H1 (cell line): ENCODE measurements around the gene TRAPPC13. TPM values are rescaled to one million over a fixed set of nuclear protein-coding genes. Genes with fewer than 3 reads are reported as not detected.

ENCODE experiments used
- CTCF ChIA-PET: fragments of 300-600 bp; sonication (Branson Sonifier 250); formaldehyde crosslinking; loops from one replicate; lab custom pipeline; 2021; ENCODE audit not compliant: partially characterized antibody; lab: Charles Lee
- POLR2A ChIA-PET: fragments of 300-600 bp; sonication (Branson Sonifier 250); formaldehyde crosslinking; loops from one replicate; lab custom pipeline; 2021; ENCODE audit warnings: inconsistent platforms; ENCODE audit not compliant: partially characterized antibody; lab: Charles Lee
- DNase-seq, 2 experiments: peaks; one replicate each; pipeline versions ENCODE4 v3.0.0 to v3.0.0-alpha.2; 2010 to 2022; ENCODE audit warnings: low spot score in 2 of 2, low read depth in 1 of 2, mixed read lengths in 1 of 2
- FAIRE-seq: peaks from 2 replicates; lab custom pipeline; 2011; peaks lifted over from hg19 to GRCh38; lab: Jason Lieb, UNC
- H2AFZ ChIP-seq: 2 replicates; pipeline ENCODE4 v1.8.1; 2012; ENCODE audit warnings: low read length, inconsistent platforms
- H2AK5ac ChIP-seq: 2 replicates; pipeline ENCODE4 v1.6.1; 2013; ENCODE audit warnings: low read depth, low read length
- H2BK120ac ChIP-seq: replicated peaks from 2 replicates; pipeline ENCODE3; 2013; ENCODE audit warnings: low read depth, low read length, inconsistent platforms
- H2BK12ac ChIP-seq: 2 replicates; pipeline ENCODE4 v1.6.1; 2013; ENCODE audit warnings: low read depth, low read length
- H2BK15ac ChIP-seq: 2 replicates; pipeline ENCODE4 v1.6.1; 2013; ENCODE audit warnings: low read length
- H2BK20ac ChIP-seq: 2 replicates; pipeline ENCODE4 v1.6.1; 2013; ENCODE audit warnings: low read length
- H2BK5ac ChIP-seq: 2 replicates; pipeline ENCODE4 v1.6.1; 2013; ENCODE audit warnings: low read depth, low read length
- H3K14ac ChIP-seq: 2 replicates; pipeline ENCODE4 v1.6.1; 2013; ENCODE audit warnings: inconsistent platforms; ENCODE audit not compliant: insufficient read length
- H3K18ac ChIP-seq: 2 replicates; pipeline ENCODE4 v1.6.1; 2013; ENCODE audit warnings: low read length; ENCODE audit errors: extremely low read depth
- H3K23ac ChIP-seq: 2 replicates; pipeline ENCODE4 v1.6.1; 2013; ENCODE audit warnings: inconsistent platforms; ENCODE audit not compliant: insufficient read length
- H3K23me2 ChIP-seq: 2 replicates; pipeline ENCODE4 v1.6.1; 2013; ENCODE audit warnings: low read depth, low read length
- H3K27ac ChIP-seq: 2 replicates; pipeline ENCODE4 v1.6.1; 2011; ENCODE audit warnings: low read depth, low read length, inconsistent platforms
- H3K27me3 ChIP-seq, 4 experiments: replicated peaks in 1 of 4; 1 replicate in 1 of 4; 2 replicates in 3 of 4; pipeline versions ENCODE4 v1.6.1 to v1.8.1; 2011 to 2013; ENCODE audit warnings: low read length in 3 of 4, mild to moderate bottlenecking in 3 of 4, inconsistent platforms in 2 of 4, mixed read lengths in 2 of 4, moderate library complexity in 1 of 4; ENCODE audit not compliant: control insufficient read depth in 3 of 4, insufficient read depth in 3 of 4; ENCODE audit errors: extremely low read depth in 1 of 4
- H3K36me3 ChIP-seq, 4 experiments: 2 replicates each; pipeline versions ENCODE4 v1.6.1 to v1.8.1; 2011 to 2013; ENCODE audit warnings: mild to moderate bottlenecking in 4 of 4, low read length in 3 of 4, moderate library complexity in 2 of 4, control low read depth in 1 of 4, inconsistent platforms in 1 of 4; ENCODE audit not compliant: insufficient read depth in 4 of 4, control insufficient read depth in 2 of 4
- H3K4ac ChIP-seq: replicated peaks from 2 replicates; pipeline ENCODE3; 2013; ENCODE audit warnings: low read length, low read depth, mixed read lengths, inconsistent platforms; ENCODE audit not compliant: insufficient read length
- H3K4me1 ChIP-seq, 4 experiments: replicated peaks in 1 of 4; 1 replicate in 1 of 4; 2 replicates in 3 of 4; pipeline versions ENCODE4 v1.6.1 to v1.8.1; 2011 to 2013; ENCODE audit warnings: low read length in 3 of 4, inconsistent platforms in 2 of 4, mixed read lengths in 1 of 4; ENCODE audit not compliant: insufficient read depth in 4 of 4, control insufficient read depth in 3 of 4
- H3K4me2 ChIP-seq, 2 experiments: 2 replicates each; pipeline versions ENCODE4 v1.6.1 to v1.8.1; 2011 to 2013; ENCODE audit warnings: low read depth in 2 of 2, low read length in 2 of 2, control low read depth in 1 of 2, inconsistent platforms in 1 of 2, mild to moderate bottlenecking in 1 of 2; ENCODE audit not compliant: insufficient read depth in 1 of 2
- H3K4me3 ChIP-seq, 4 experiments: fragments of 200-600, 300-600 bp in 1 of 4; sonication (generic), shearing (Covaris generic), sonication (Bioruptor Twin) in 1 of 4; 2 replicates each; pipeline versions ENCODE4 v1.5.1 to v1.8.1; 2011 to 2016; ENCODE audit warnings: low read length in 4 of 4, low read depth in 3 of 4, control low read depth in 2 of 4, inconsistent platforms in 2 of 4, mild to moderate bottlenecking in 2 of 4, mixed read lengths in 1 of 4, moderate library complexity in 1 of 4; ENCODE audit not compliant: insufficient read depth in 2 of 4; ENCODE audit errors: extremely low read depth in 1 of 4
- H3K56ac ChIP-seq: replicated peaks from 2 replicates; pipeline ENCODE3; 2013; ENCODE audit warnings: low read depth, mild to moderate bottlenecking, mixed read lengths, low read length, inconsistent platforms; ENCODE audit not compliant: insufficient read length
- H3K79me1 ChIP-seq: 2 replicates; pipeline ENCODE4 v1.6.1; 2013; ENCODE audit warnings: low read depth, low read length, control low read depth
- H3K79me2 ChIP-seq, 2 experiments: 2 replicates each; pipeline versions ENCODE4 v1.6.1 to v1.8.1; 2012 to 2013; ENCODE audit warnings: low read length in 2 of 2, mild to moderate bottlenecking in 2 of 2, inconsistent platforms in 1 of 2; ENCODE audit not compliant: insufficient read depth in 2 of 2, control insufficient read depth in 1 of 2
- H3K9ac ChIP-seq, 4 experiments: replicated peaks in 1 of 4; 1 replicate in 1 of 4; 2 replicates in 3 of 4; pipeline versions ENCODE4 v1.6.1 to v1.8.1; 2011 to 2013; ENCODE audit warnings: low read depth in 3 of 4, low read length in 3 of 4, control low read depth in 2 of 4, mild to moderate bottlenecking in 2 of 4, moderate library complexity in 2 of 4, inconsistent platforms in 1 of 4; ENCODE audit errors: extremely low read depth in 1 of 4
- H3K9me3 ChIP-seq, 2 experiments: 2 replicates each; pipeline versions ENCODE4 v1.6.1 to v1.8.1; 2012 to 2013; ENCODE audit warnings: mild to moderate bottlenecking in 2 of 2, moderate library complexity in 2 of 2, control low read depth in 1 of 2, inconsistent platforms in 1 of 2, low read depth in 1 of 2, low read length in 1 of 2, mixed read lengths in 1 of 2; ENCODE audit not compliant: insufficient read depth in 2 of 2
- H4K20me1 ChIP-seq, 2 experiments: replicated peaks in 1 of 2; 2 replicates each; pipeline versions ENCODE3 to v1.8.1; 2011 to 2013; ENCODE audit warnings: inconsistent platforms in 2 of 2, low read length in 2 of 2, mild to moderate bottlenecking in 1 of 2; ENCODE audit not compliant: insufficient read depth in 2 of 2, control insufficient read depth in 1 of 2
- H4K5ac ChIP-seq: 2 replicates; pipeline ENCODE4 v1.6.1; 2013; ENCODE audit warnings: low read length, low read depth, mixed read lengths, inconsistent platforms; ENCODE audit not compliant: insufficient read length
- H4K8ac ChIP-seq: 2 replicates; pipeline ENCODE4 v1.8.0; 2013; ENCODE audit warnings: mild to moderate bottlenecking, moderate library complexity, low read length, inconsistent platforms; ENCODE audit not compliant: insufficient read depth; ENCODE audit errors: extremely low read depth
- H4K91ac ChIP-seq: replicated peaks from 2 replicates; pipeline ENCODE3; 2013; ENCODE audit warnings: low read length, mixed read lengths, inconsistent platforms; ENCODE audit not compliant: insufficient read length
- BACH1 ChIP-seq: IDR thresholded peaks from 2 replicates; pipeline ENCODE4 v1.6.1; 2012; ENCODE audit warnings: low read length, improper control_type of control experiment
- BCL11A ChIP-seq, 2 experiments: IDR thresholded peaks; one replicate each; pipeline ENCODE4 v1.6.1; 2011; ENCODE audit warnings: low read depth in 2 of 2, low read length in 2 of 2, mild to moderate bottlenecking in 2 of 2
- CHD2 ChIP-seq: IDR thresholded peaks from 2 replicates; pipeline ENCODE4 v1.6.1; 2012; ENCODE audit warnings: low read length, improper control_type of control experiment
- CREB1 ChIP-seq: IDR thresholded peaks from 2 replicates; pipeline ENCODE4 v1.6.1; 2012; ENCODE audit warnings: inconsistent platforms
- FOSL1 ChIP-seq: IDR thresholded peaks from 2 replicates; pipeline ENCODE4 v1.6.1; 2011; ENCODE audit warnings: mild to moderate bottlenecking, low read depth, low read length, moderate library complexity; ENCODE audit not compliant: insufficient read depth
- SAP30 ChIP-seq: fragments of 300-600 bp; sonication (generic); IDR thresholded peaks from 2 replicates; pipeline ENCODE4 v1.7.1; 2012; ENCODE audit warnings: low read length, moderate library complexity, mild to moderate bottlenecking, inconsistent platforms; ENCODE audit not compliant: insufficient read depth, insufficient replicate concordance
- WGBS, 2 experiments: shearing (Covaris generic) in 1 of 2; methylation state at CpG; one replicate each; pipeline versions ENCODE4 v1.1.6 to v1.1.7; 2013 to 2015; ENCODE audit warnings: low lambda C conversion rate in 2 of 2, mixed read lengths in 2 of 2, inconsistent platforms in 1 of 2, low coverage in 1 of 2, missing lambda C conversion rate in 1 of 2; ENCODE audit not compliant: insufficient replicate concordance in 2 of 2, insufficient coverage in 1 of 2, insufficient read length in 1 of 2; ENCODE audit errors: extremely low coverage in 1 of 2, missing lambda C conversion rate in 1 of 2; 5-methylcytosine and 5-hydroxymethylcytosine counted together
- polyA plus RNA-seq, 7 experiments: library from polyadenylated mRNA; depleted of rRNA in 3 of 7; stranded (reverse) in 5 of 7; unstranded in 2 of 7; fragments of >200 nt in 5 of 7; fragments of 200-250 nt in 2 of 7; gene quantifications; 1 replicate in 5 of 7; 2 replicates in 1 of 7; 4 replicates in 1 of 7; pipeline versions ENCODE4 v1.2.1 to v1.2.3, GENCODE V29; 2011 to 2013; ENCODE audit warnings: missing spikeins in 2 of 7, mixed read lengths in 2 of 7
- total RNA-seq: library from RNA; stranded (reverse); fragmentation: NEBNext Ultra II Directional; extraction: Animal tissue kit (Norgen Biotek cat#: 25700); gene quantifications from 2 replicates; pipeline ENCODE4 v1.2.1, GENCODE V29; 2021
- TF ChIP-seq, protein P1 (sequence below): IDR thresholded peaks from 2 replicates; pipeline ENCODE4 v1.6.1; 2012; ENCODE audit warnings: low read length, inconsistent platforms
- TF ChIP-seq, protein P2 (sequence below), 3 experiments: IDR thresholded peaks; 1 replicate in 2 of 3; 2 replicates in 1 of 3; pipeline versions ENCODE4 v1.5.1 to v1.6.1; 2011; ENCODE audit warnings: low read length in 3 of 3, mild to moderate bottlenecking in 3 of 3, inconsistent platforms in 2 of 3, low read depth in 1 of 3, moderate library complexity in 1 of 3; ENCODE audit not compliant: insufficient read depth in 1 of 3; ENCODE audit errors: control extremely low read depth in 1 of 3

Gene TRAPPC13
- total and polyA plus RNA-seq, 2 of the 8 experiments (the other 6 are each of a cell fraction or from before 2014, with no cell fraction given) = 6.3 to 16.8 TPM

DNA sequence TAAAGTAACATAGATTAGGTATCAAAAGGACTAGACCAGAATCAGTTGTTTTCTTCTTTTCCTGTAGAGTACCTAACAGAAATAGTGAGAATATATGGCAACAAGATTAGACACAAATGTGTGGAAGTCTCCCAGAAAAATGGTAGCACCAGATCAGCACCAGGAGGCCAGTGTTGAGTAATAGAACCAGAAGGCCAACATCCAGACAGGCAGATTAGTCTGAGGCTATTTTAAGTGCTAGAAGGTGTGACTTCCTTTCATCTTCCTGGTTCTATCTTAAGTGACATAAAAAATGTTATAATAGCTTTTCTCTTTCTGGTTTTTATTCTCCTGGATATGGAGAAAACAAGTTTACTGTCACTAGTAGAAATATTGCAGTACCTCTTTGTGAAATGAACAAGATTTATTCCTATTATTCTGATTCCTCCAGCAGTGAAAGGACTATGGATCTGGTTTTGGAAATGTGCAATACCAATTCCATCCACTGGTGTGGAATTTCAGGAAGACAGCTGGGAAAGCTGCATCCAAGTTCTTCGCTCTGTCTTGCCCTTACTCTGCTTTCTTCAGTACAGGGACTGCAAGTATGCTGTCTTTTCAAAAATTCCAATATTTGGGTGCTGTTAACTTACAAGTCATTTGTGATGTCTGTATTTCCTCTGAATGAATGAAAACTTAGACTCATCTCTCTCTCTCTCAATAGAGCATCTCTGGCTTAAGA lies 39.1 kb downstream of the TRAPPC13 start:
- peaks cover 0 to 4% (median 2%) of the 10 kb centered on the region in 4 experiments; a peak in 3 of 8 replicates for H3K36me3 ChIP-seq
- no peak overlapping the region for H2BK15ac ChIP-seq
- H4K20me1 ChIP-seq = peaks cover 0 to 2% of the 10 kb centered on the region in 2 experiments
- no peak overlapping the region for H3K4me2 ChIP-seq
- 89% methylated on average over 1 of the region's 1 CpG; no CpG with 5 or more reads in 1 of the 2 experiments for WGBS, 2 experiments
- no peak overlapping the region for H3K14ac ChIP-seq
- no peak overlapping the region for H2AK5ac ChIP-seq
- H2AFZ ChIP-seq = no peak overlapping the region
- no peak overlapping the region for H4K8ac ChIP-seq
- no peak overlapping the region for H3K9ac ChIP-seq
- no peaks in the 10 kb centered on the region for H3K79me1 ChIP-seq
- no peak overlapping the region for H3K4ac ChIP-seq
- ChIA-PET POLR2A (interaction anchor here (1.3 kb wide), 1 partner anchor 15 kb away, joined by 3 read pairs; no protein-coding TSS in a partner anchor), CTCF (interaction anchor here (0.6 to 5.2 kb wide), 14 partner anchors 8 to 541 kb away, joined by 3 to 43 read pairs (median 4); no protein-coding TSS in a partner anchor)
- DNase-seq (peak in 1 of 2 experiments; percentile 3), FAIRE-seq (peak; percentile 88)
- H2BK120ac ChIP-seq = no peak overlapping the region
- no peak overlapping the region for H2BK20ac ChIP-seq
- H3K23me2 ChIP-seq = no peaks in the 10 kb centered on the region
- no peak overlapping the region for H3K4me3 ChIP-seq
- H2BK5ac ChIP-seq = no peak overlapping the region
- no peaks in the 10 kb centered on the region for H3K4me1 ChIP-seq
- H3K27ac ChIP-seq = no peak overlapping the region
- no peaks in the 10 kb centered on the region for H3K27me3 ChIP-seq
- H4K5ac ChIP-seq = no peak overlapping the region
- no peaks in the 10 kb centered on the region for H3K9me3 ChIP-seq
- H3K56ac ChIP-seq = no peak overlapping the region
- H4K91ac ChIP-seq = no peak overlapping the region
- no peak overlapping the region for H3K18ac ChIP-seq
- H3K23ac ChIP-seq = no peak overlapping the region
- H3K79me2 ChIP-seq = no peaks in the 10 kb centered on the region
- no peak overlapping the region for H2BK12ac ChIP-seq
- TF ChIP-seq BACH1 (no peak), CHD2 (no peak), BCL11A (IDR thresholded peaks at IDR 0.05; ENCODE audit: low read depth in 2 of 2, low read length in 2 of 2) (no peak), SAP30 (no peak), FOSL1 (no peak), CREB1 (no peak)
- TF ChIP-seq, protein P1, sequence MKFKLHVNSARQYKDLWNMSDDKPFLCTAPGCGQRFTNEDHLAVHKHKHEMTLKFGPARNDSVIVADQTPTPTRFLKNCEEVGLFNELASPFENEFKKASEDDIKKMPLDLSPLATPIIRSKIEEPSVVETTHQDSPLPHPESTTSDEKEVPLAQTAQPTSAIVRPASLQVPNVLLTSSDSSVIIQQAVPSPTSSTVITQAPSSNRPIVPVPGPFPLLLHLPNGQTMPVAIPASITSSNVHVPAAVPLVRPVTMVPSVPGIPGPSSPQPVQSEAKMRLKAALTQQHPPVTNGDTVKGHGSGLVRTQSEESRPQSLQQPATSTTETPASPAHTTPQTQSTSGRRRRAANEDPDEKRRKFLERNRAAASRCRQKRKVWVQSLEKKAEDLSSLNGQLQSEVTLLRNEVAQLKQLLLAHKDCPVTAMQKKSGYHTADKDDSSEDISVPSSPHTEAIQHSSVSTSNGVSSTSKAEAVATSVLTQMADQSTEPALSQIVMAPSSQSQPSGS = no peak
- TF ChIP-seq, protein P2, sequence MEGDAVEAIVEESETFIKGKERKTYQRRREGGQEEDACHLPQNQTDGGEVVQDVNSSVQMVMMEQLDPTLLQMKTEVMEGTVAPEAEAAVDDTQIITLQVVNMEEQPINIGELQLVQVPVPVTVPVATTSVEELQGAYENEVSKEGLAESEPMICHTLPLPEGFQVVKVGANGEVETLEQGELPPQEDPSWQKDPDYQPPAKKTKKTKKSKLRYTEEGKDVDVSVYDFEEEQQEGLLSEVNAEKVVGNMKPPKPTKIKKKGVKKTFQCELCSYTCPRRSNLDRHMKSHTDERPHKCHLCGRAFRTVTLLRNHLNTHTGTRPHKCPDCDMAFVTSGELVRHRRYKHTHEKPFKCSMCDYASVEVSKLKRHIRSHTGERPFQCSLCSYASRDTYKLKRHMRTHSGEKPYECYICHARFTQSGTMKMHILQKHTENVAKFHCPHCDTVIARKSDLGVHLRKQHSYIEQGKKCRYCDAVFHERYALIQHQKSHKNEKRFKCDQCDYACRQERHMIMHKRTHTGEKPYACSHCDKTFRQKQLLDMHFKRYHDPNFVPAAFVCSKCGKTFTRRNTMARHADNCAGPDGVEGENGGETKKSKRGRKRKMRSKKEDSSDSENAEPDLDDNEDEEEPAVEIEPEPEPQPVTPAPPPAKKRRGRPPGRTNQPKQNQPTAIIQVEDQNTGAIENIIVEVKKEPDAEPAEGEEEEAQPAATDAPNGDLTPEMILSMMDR (IDR thresholded peaks at IDR 0.05; ENCODE audit: control extremely low read depth in 1 of 3, insufficient read depth in 1 of 3, low read depth in 1 of 3, low read length in 3 of 3) = peak in 2 of 3 experiments; percentile 21 to 46; a peak in 2 of 4 replicates
